GM12878 (cell line): ENCODE data around the gene LRP10. TPM values are rescaled to one million over a fixed set of nuclear protein-coding genes. Genes with fewer than 3 reads are reported as not detected.
A peak's percentile ranks its signal among the peaks of the same experiment; 100 is the strongest.

Experiments used
- CHD4 ChIP-seq: fragments of 200-600 bp; sonication (generic); IDR thresholded peaks from 2 replicates; pipeline ENCODE4 v1.6.1; 2016; ENCODE audit warnings: mild to moderate bottlenecking
- EGR1 ChIP-seq, 2 experiments: IDR thresholded peaks; 1 replicate in 1 of 2; 2 replicates in 1 of 2; pipeline ENCODE4 v1.6.1; 2011 to 2012; ENCODE audit warnings: low read depth in 2 of 2, low read length in 2 of 2, borderline replicate concordance in 1 of 2, mild to moderate bottlenecking in 1 of 2, moderate library complexity in 1 of 2
- ETV6 ChIP-seq, 2 experiments: fragments of 450-650 bp in 1 of 2; IDR thresholded peaks in 1 of 2; conservative IDR thresholded peaks in 1 of 2; 2 replicates each; pipeline ENCODE4 v1.6.1; 2014; ENCODE audit warnings: antibody characterized with exemption in 1 of 2, borderline replicate concordance in 1 of 2, low read depth in 1 of 2, mild to moderate bottlenecking in 1 of 2, moderate library complexity in 1 of 2
- IRF5 ChIP-seq: fragments of 450-650 bp; IDR thresholded peaks from 2 replicates; pipeline ENCODE4 v1.6.1; 2017; ENCODE audit warnings: borderline replicate concordance
- KDM1A ChIP-seq: fragments of 200-600 bp; sonication (generic); IDR thresholded peaks from 2 replicates; pipeline ENCODE4 v1.6.1; 2016; ENCODE audit warnings: borderline replicate concordance
- MEF2A ChIP-seq: IDR thresholded peaks from 2 replicates; pipeline ENCODE4 v1.6.1; 2011; ENCODE audit warnings: low read depth, mild to moderate bottlenecking, low read length, moderate library complexity; ENCODE audit not compliant: insufficient read depth
- MXI1 ChIP-seq: fragments of 150-350 bp; IDR thresholded peaks from 2 replicates; pipeline ENCODE4 v1.6.1; 2011; ENCODE audit warnings: low read depth, mild to moderate bottlenecking, inconsistent platforms, low read length, improper control_type of control experiment
- NRF1 ChIP-seq: conservative IDR thresholded peaks from 2 replicates; pipeline ENCODE4 v1.6.1; 2011; ENCODE audit warnings: mild to moderate bottlenecking, low read depth, low read length, improper control_type of control experiment
- PAX5 ChIP-seq: IDR thresholded peaks from 2 replicates; pipeline ENCODE4 v1.6.1; 2011; ENCODE audit warnings: low read depth, low read length, borderline replicate concordance
- RB1 ChIP-seq: fragments of 450-650 bp; formaldehyde crosslinking; IDR thresholded peaks from 2 replicates; pipeline ENCODE4 v1.6.1; 2017; ENCODE audit warnings: mild to moderate bottlenecking, borderline replicate concordance
- SMC3 ChIP-seq: IDR thresholded peaks from 2 replicates; pipeline ENCODE4 v1.6.1; 2011; ENCODE audit warnings: low read length, improper control_type of control experiment, borderline replicate concordance
- SREBF2 ChIP-seq: IDR thresholded peaks from 2 replicates; pipeline ENCODE4 v1.6.1; 2012; ENCODE audit warnings: mild to moderate bottlenecking, low read length
- SRF ChIP-seq, 2 experiments: IDR thresholded peaks; 2 replicates each; pipeline ENCODE4 v1.6.1; 2011; ENCODE audit warnings: low read depth in 2 of 2, low read length in 2 of 2, mild to moderate bottlenecking in 1 of 2, moderate library complexity in 1 of 2
- STAT1 ChIP-seq: fragments of 450-650 bp; conservative IDR thresholded peaks from 2 replicates; pipeline ENCODE4 v1.6.1; 2014; ENCODE audit warnings: antibody characterized with exemption, mild to moderate bottlenecking
- ZNF592 ChIP-seq: fragments of 450-650 bp; IDR thresholded peaks from 2 replicates; pipeline ENCODE4 v1.6.1; 2017; ENCODE audit warnings: mild to moderate bottlenecking, moderate library complexity
- polyA plus RNA-seq, 11 experiments: library from polyadenylated mRNA; depleted of rRNA in 4 of 11; unstranded in 6 of 11; stranded (reverse) in 5 of 11; fragments of >200 nt; fragmentation: Nextera tagmentation in 4 of 11; fragmentation: Illumina TruSeq in 1 of 11; extraction: Ambion mirVana in 4 of 11; extraction: Trizol in 1 of 11; gene quantifications; 1 replicate in 1 of 11; 2 replicates in 10 of 11; pipeline versions ENCODE4 v1.2.1 to v1.2.3, GENCODE V29; 2011 to 2016; ENCODE audit warnings: inconsistent platforms in 2 of 11, missing spikeins in 2 of 11, low read depth in 1 of 11
- total RNA-seq, 4 experiments: library from RNA; depleted of rRNA in 3 of 4; stranded (reverse); fragments of >200 nt in 3 of 4; fragmentation: Illumina TruSeq in 1 of 4; extraction: Trizol in 1 of 4; gene quantifications; 2 replicates each; pipeline versions ENCODE4 v1.2.1 to v1.2.3, GENCODE V29; 2013 to 2021
- TF ChIP-seq, protein P1 (sequence below): fragments of 450-650 bp; IDR thresholded peaks from 2 replicates; pipeline ENCODE4 v1.6.1; 2016; ENCODE audit warnings: mild to moderate bottlenecking
- TF ChIP-seq, protein P2 (sequence below): fragments of 450-650 bp; IDR thresholded peaks from 2 replicates; pipeline ENCODE4 v1.6.1; 2017; ENCODE audit warnings: mild to moderate bottlenecking, moderate library complexity

The LRP10 gene
- total and polyA plus RNA-seq, 10 of the 15 experiments (the other 5 are each of a cell fraction or from before 2014, with no cell fraction given) = 3.0 to 56.9 (median 20.9) TPM

DNA sequence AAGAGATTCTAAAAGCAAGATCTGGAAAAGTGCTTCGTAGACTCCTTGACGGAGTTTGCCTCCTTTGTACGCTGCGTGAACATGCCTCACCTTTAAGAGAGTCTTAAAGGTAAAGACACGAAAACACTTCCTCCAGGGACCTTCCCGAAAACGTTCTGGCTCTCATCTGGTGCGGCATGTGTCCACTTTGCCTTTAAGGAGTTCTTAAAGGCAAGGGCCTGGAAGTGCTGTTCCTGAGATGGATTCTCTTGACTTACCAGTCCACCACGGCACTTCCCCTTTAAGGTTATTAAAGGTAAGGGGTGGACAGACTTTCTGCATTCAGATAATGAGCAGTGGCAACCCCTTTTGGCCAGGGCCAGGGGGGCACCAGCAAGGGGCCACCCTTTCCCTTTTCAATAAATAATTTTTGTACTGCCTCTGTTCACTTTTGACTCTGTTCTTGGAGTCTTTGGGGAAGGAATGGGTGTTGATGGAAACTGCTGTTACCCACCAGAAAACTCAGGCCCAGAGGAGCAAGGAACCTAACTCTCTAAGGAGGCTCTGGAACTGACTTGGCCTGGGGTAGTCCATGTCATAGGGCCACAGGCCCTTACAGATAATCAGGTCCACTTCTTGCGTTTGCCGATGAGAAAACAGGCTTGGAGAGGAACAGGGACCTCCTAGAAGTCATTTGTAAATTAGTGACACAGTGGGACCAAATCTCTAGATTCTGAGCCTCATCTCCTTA lies 15.9 kb downstream of the LRP10 start (continued):
- TF ChIP-seq SREBF2 (no peak), STAT1 (no peak), MXI1 (no peak), MEF2A (no peak), KDM1A (no peak), SMC3 (no peak), RB1 (no peak), CHD4 (no peak), ETV6 (conservative IDR thresholded peaks at IDR 0.05 in 1 of 2, IDR thresholded peaks at IDR 0.05 in 1 of 2; ENCODE audit: borderline replicate concordance in 1 of 2, low read depth in 1 of 2) (peak in 1 of 2 experiments; percentile 98; a peak in 2 of 4 replicates), EGR1 (IDR thresholded peaks at IDR 0.05; ENCODE audit: borderline replicate concordance in 1 of 2, low read depth in 2 of 2, low read length in 2 of 2) (no peak), SRF (IDR thresholded peaks at IDR 0.05; ENCODE audit: low read depth in 2 of 2, low read length in 2 of 2) (no peak), IRF5 (no peak), NRF1 (no peak), ZNF592 (no peak), PAX5 (no peak)
- TF ChIP-seq, protein P1, sequence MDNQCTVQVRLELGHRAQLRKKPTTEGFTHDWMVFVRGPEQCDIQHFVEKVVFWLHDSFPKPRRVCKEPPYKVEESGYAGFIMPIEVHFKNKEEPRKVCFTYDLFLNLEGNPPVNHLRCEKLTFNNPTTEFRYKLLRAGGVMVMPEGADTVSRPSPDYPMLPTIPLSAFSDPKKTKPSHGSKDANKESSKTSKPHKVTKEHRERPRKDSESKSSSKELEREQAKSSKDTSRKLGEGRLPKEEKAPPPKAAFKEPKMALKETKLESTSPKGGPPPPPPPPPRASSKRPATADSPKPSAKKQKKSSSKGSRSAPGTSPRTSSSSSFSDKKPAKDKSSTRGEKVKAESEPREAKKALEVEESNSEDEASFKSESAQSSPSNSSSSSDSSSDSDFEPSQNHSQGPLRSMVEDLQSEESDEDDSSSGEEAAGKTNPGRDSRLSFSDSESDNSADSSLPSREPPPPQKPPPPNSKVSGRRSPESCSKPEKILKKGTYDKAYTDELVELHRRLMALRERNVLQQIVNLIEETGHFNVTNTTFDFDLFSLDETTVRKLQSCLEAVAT = no peak
- TF ChIP-seq, protein P2, sequence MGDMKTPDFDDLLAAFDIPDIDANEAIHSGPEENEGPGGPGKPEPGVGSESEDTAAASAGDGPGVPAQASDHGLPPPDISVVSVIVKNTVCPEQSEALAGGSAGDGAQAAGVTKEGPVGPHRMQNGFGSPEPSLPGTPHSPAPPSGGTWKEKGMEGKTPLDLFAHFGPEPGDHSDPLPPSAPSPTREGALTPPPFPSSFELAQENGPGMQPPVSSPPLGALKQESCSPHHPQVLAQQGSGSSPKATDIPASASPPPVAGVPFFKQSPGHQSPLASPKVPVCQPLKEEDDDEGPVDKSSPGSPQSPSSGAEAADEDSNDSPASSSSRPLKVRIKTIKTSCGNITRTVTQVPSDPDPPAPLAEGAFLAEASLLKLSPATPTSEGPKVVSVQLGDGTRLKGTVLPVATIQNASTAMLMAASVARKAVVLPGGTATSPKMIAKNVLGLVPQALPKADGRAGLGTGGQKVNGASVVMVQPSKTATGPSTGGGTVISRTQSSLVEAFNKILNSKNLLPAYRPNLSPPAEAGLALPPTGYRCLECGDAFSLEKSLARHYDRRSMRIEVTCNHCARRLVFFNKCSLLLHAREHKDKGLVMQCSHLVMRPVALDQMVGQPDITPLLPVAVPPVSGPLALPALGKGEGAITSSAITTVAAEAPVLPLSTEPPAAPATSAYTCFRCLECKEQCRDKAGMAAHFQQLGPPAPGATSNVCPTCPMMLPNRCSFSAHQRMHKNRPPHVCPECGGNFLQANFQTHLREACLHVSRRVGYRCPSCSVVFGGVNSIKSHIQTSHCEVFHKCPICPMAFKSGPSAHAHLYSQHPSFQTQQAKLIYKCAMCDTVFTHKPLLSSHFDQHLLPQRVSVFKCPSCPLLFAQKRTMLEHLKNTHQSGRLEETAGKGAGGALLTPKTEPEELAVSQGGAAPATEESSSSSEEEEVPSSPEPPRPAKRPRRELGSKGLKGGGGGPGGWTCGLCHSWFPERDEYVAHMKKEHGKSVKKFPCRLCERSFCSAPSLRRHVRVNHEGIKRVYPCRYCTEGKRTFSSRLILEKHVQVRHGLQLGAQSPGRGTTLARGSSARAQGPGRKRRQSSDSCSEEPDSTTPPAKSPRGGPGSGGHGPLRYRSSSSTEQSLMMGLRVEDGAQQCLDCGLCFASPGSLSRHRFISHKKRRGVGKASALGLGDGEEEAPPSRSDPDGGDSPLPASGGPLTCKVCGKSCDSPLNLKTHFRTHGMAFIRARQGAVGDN = no peak
